ENCODE measurements around the gene OPN3. TPM values are rescaled to one million over a fixed set of nuclear protein-coding genes. Genes with fewer than 3 reads are reported as not detected.

The OPN3 gene
- total RNA-seq, 2 experiments from 2014 or later: 10.7 to 18.9 TPM

- CTCF ChIA-PET (ENCODE audit: unreplicated experiment): no interaction called here
- H4K20me1 ChIP-seq (ENCODE audit: insufficient read depth, low read length): no peaks in the 10 kb centered on the region
- no peaks in the 10 kb centered on the region for H3K9me2 ChIP-seq (ENCODE audit: insufficient read depth, low read length)
- H3K4me1 ChIP-seq (ENCODE audit: insufficient read depth, low read length, poor library complexity, severe bottlenecking): no peaks in the 10 kb centered on the region
- no TSS peak for BruUV-seq (replicated peaks)
- intact Hi-C loops (cut with micrococcal nuclease; ENCODE audit: unreplicated experiment): no loop called here
- peaks cover 29% of the 10 kb centered on the region for H3K36me3 ChIP-seq (ENCODE audit: insufficient read depth, low read length)
- no peak overlapping the region for H3K4me2 ChIP-seq (ENCODE audit: low read length)
- no peaks in the 10 kb centered on the region for H3K9me3 ChIP-seq (ENCODE audit: low read length)
- no peak overlapping the region for H3K27ac ChIP-seq (ENCODE audit: low read depth, low read length, poor library complexity, severe bottlenecking)
- no peaks in the 10 kb centered on the region for H3K79me2 ChIP-seq (ENCODE audit: insufficient read depth, low read depth, low read length)
- POLR2A ChIA-PET: interaction anchor here (1.0 kb wide), 1 partner anchor 8 kb away, joined by 3 read pairs; no protein-coding TSS in a partner anchor
- no peak for TF ChIP-seq EZH2phosphoT487 (IDR thresholded peaks at IDR 0.05; ENCODE audit: borderline replicate concordance, low read depth, low read length)
- no peak for TF ChIP-seq CTCF (conservative IDR thresholded peaks at IDR 0.05; ENCODE audit: low read length)
- H3K4me3 ChIP-seq (ENCODE audit: low read depth, low read length, poor library complexity, severe bottlenecking): no peak overlapping the region
- DNase-seq (ENCODE audit: low spot score): no peak
- no peak overlapping the region for H2AFZ ChIP-seq (ENCODE audit: low read length)
Measured at GRCh38 chr1:241560849-241561187, 79.4 kb downstream of the OPN3 start.

GRCh38 chr1:241560146-241560848, 79.9 kb downstream of the OPN3 start:
- no peak overlapping the region for H3K27ac ChIP-seq (ENCODE audit: low read depth, low read length, poor library complexity, severe bottlenecking)
- no TSS peak for BruUV-seq (replicated peaks)
- no peaks in the 10 kb centered on the region for H3K4me1 ChIP-seq (ENCODE audit: insufficient read depth, low read length, poor library complexity, severe bottlenecking)
- no peaks in the 10 kb centered on the region for H3K79me2 ChIP-seq (ENCODE audit: insufficient read depth, low read depth, low read length)
- no peaks in the 10 kb centered on the region for H3K9me2 ChIP-seq (ENCODE audit: insufficient read depth, low read length)
- TF ChIP-seq EZH2phosphoT487 (IDR thresholded peaks at IDR 0.05; ENCODE audit: borderline replicate concordance, low read depth, low read length) (no peak), CTCF (conservative IDR thresholded peaks at IDR 0.05; ENCODE audit: low read length) (no peak)
- ChIA-PET POLR2A (interaction anchor here (1.0 kb wide), 1 partner anchor 9 kb away, joined by 3 read pairs; no protein-coding TSS in a partner anchor), CTCF (ENCODE audit: unreplicated experiment) (no interaction called here)
- no peaks in the 10 kb centered on the region for H4K20me1 ChIP-seq (ENCODE audit: insufficient read depth, low read length)
- H3K36me3 ChIP-seq (ENCODE audit: insufficient read depth, low read length): peaks cover 33% of the 10 kb centered on the region
- H3K9me3 ChIP-seq (ENCODE audit: low read length): no peaks in the 10 kb centered on the region
- H3K4me3 ChIP-seq (ENCODE audit: low read depth, low read length, poor library complexity, severe bottlenecking): no peak overlapping the region
- intact Hi-C loops (cut with micrococcal nuclease; ENCODE audit: unreplicated experiment): no loop called here
- no peak overlapping the region for H2AFZ ChIP-seq (ENCODE audit: low read length)
- H3K4me2 ChIP-seq (ENCODE audit: low read length): no peak overlapping the region
- no peak for DNase-seq (ENCODE audit: low spot score)

GRCh38 chr1:241557551-241558193, 82.5 kb downstream of the OPN3 start:
- no peaks in the 10 kb centered on the region for H4K20me1 ChIP-seq (ENCODE audit: insufficient read depth, low read length)
- POLR2A ChIA-PET: interaction anchor here (0.9 kb wide), 1 partner anchor 15 kb away, joined by 3 read pairs; no protein-coding TSS in a partner anchor
- BruUV-seq (replicated peaks): no TSS peak

More at GRCh38 chr1:241557551-241558193, 82.5 kb downstream of the OPN3 start:
- peaks cover 31% of the 10 kb centered on the region for H3K36me3 ChIP-seq (ENCODE audit: insufficient read depth, low read length)
- intact Hi-C loops (cut with micrococcal nuclease; ENCODE audit: unreplicated experiment): no loop called here
- H3K27ac ChIP-seq (ENCODE audit: low read depth, low read length, poor library complexity, severe bottlenecking): no peak overlapping the region
- H3K9me3 ChIP-seq (ENCODE audit: low read length): no peaks in the 10 kb centered on the region
- H3K4me1 ChIP-seq (ENCODE audit: insufficient read depth, low read length, poor library complexity, severe bottlenecking): peaks cover 2% of the 10 kb centered on the region
- CTCF ChIA-PET (ENCODE audit: unreplicated experiment): no interaction called here
- no peak overlapping the region for H3K4me3 ChIP-seq (ENCODE audit: low read depth, low read length, poor library complexity, severe bottlenecking)
- DNase-seq (ENCODE audit: low spot score): no peak
- TF ChIP-seq CTCF (conservative IDR thresholded peaks at IDR 0.05; ENCODE audit: low read length): no peak
- H3K4me2 ChIP-seq (ENCODE audit: low read length): no peak overlapping the region
- no peak overlapping the region for H2AFZ ChIP-seq (ENCODE audit: low read length)
- no peaks in the 10 kb centered on the region for H3K9me2 ChIP-seq (ENCODE audit: insufficient read depth, low read length)
- H3K79me2 ChIP-seq (ENCODE audit: insufficient read depth, low read depth, low read length): no peaks in the 10 kb centered on the region
